SU-DHL-6 (cell line): Measurements from ENCODE around the gene CPA3.

Experiments
- H2AFZ ChIP-seq: fragments of 200-600 bp; sonication (generic); 2 replicates; pipeline ENCODE4 v1.6.1; 2014; ENCODE audit warnings: low read depth, mild to moderate bottlenecking, moderate library complexity, mixed read lengths, antibody characterized with exemption, low read length; ENCODE audit not compliant: severe bottlenecking
- H3F3A ChIP-seq: fragments of 200-600 bp; shearing (Covaris generic); 2 replicates; pipeline ENCODE4 v1.6.0; 2016; ENCODE audit warnings: antibody characterized with exemption, mild to moderate bottlenecking; ENCODE audit not compliant: insufficient read depth
- H3K27ac ChIP-seq: fragments of 200-600 bp; sonication (generic); 2 replicates; pipeline ENCODE4 v1.5.1; 2016; ENCODE audit warnings: low read depth, mild to moderate bottlenecking, low read length, moderate library complexity, mixed read lengths
- H3K27me3 ChIP-seq: fragments of 200-600 bp; sonication (generic), shearing (Covaris generic); 2 replicates; pipeline ENCODE4 v1.6.0; 2014; ENCODE audit warnings: mild to moderate bottlenecking, low read length
- H3K36me3 ChIP-seq: fragments of 200-600 bp; sonication (generic); 2 replicates; pipeline ENCODE4 v1.6.1; 2014; ENCODE audit warnings: mild to moderate bottlenecking, low read length, mixed read lengths
- H3K4me2 ChIP-seq: fragments of 300-600, 200-600 bp; shearing (Covaris generic), sonication (generic); 2 replicates; pipeline ENCODE4 v1.6.0; 2014; ENCODE audit warnings: low read length, low read depth, mild to moderate bottlenecking; ENCODE audit not compliant: poor library complexity, severe bottlenecking
- H3K4me3 ChIP-seq: fragments of 200-600 bp; sonication (generic); 2 replicates; pipeline ENCODE4 v1.5.1; 2014; ENCODE audit warnings: antibody characterized with exemption, low read length, mild to moderate bottlenecking, mixed read lengths; ENCODE audit not compliant: insufficient read depth, poor library complexity, severe bottlenecking
- H3K79me2 ChIP-seq: fragments of 200-600 bp; sonication (generic); 2 replicates; pipeline ENCODE4 v1.6.1; 2014; ENCODE audit warnings: mild to moderate bottlenecking, low read length, moderate library complexity; ENCODE audit not compliant: insufficient read depth
- H3K9ac ChIP-seq: fragments of 200-600 bp; sonication (generic); 2 replicates; pipeline ENCODE4 v1.7.0; 2014; ENCODE audit warnings: mild to moderate bottlenecking, low read length
- H3K9me2 ChIP-seq: fragments of 200-600 bp; sonication (generic); replicated peaks from 2 replicates; pipeline ENCODE4 v1.6.1; 2014; ENCODE audit warnings: low read length; ENCODE audit not compliant: insufficient read depth
- H3K9me3 ChIP-seq: fragments of 200-600 bp; sonication (generic); 2 replicates; pipeline ENCODE4 v1.6.1; 2014; ENCODE audit warnings: low read length, mixed read lengths; ENCODE audit not compliant: insufficient read depth
- H4K20me1 ChIP-seq: fragments of 200-600 bp; sonication (generic); 2 replicates; pipeline ENCODE4 v1.6.1; 2014; ENCODE audit warnings: low read depth, mild to moderate bottlenecking, antibody characterized with exemption, low read length, moderate library complexity, mixed read lengths
- EZH2phosphoT487 ChIP-seq: fragments of 200-600 bp; sonication (generic), shearing (Covaris generic); conservative IDR thresholded peaks from 2 replicates; pipeline ENCODE4 v1.6.1; 2018; ENCODE audit warnings: mild to moderate bottlenecking, antibody characterized with exemption, low read length, moderate library complexity, mixed read lengths
- TF ChIP-seq, protein P1 (sequence below): fragments of 200-600 bp; sonication (generic); IDR thresholded peaks from one replicate; pipeline ENCODE4 v1.5.1; 2017; ENCODE audit warnings: antibody characterized with exemption, mild to moderate bottlenecking, low read length, moderate library complexity; ENCODE audit not compliant: insufficient read depth, poor library complexity, severe bottlenecking

CPA3 gene

DNA sequence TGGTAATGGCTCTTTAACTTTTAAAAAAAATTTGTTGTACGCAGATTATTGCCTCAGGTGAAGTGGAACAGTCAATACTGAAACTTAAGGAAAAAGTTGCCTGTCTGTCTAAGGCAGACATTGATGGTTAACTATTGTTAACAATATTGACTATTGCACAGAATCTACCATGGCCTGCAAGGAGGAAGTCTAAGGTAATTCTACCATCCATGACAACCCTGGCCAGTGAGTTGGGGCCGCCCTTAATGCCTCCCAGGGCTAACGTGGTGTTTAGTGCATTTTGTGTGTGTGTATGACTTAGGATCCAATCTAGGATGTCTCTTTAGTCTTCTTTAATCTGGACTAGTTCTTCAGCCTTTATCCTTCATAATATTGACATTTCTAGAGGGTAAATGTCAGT, 39.6 kb upstream of the CPA3 start:
- H3K4me2 ChIP-seq = no peak overlapping the region
- TF ChIP-seq, protein P1, sequence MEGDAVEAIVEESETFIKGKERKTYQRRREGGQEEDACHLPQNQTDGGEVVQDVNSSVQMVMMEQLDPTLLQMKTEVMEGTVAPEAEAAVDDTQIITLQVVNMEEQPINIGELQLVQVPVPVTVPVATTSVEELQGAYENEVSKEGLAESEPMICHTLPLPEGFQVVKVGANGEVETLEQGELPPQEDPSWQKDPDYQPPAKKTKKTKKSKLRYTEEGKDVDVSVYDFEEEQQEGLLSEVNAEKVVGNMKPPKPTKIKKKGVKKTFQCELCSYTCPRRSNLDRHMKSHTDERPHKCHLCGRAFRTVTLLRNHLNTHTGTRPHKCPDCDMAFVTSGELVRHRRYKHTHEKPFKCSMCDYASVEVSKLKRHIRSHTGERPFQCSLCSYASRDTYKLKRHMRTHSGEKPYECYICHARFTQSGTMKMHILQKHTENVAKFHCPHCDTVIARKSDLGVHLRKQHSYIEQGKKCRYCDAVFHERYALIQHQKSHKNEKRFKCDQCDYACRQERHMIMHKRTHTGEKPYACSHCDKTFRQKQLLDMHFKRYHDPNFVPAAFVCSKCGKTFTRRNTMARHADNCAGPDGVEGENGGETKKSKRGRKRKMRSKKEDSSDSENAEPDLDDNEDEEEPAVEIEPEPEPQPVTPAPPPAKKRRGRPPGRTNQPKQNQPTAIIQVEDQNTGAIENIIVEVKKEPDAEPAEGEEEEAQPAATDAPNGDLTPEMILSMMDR = no peak
- no peak for TF ChIP-seq EZH2phosphoT487

DNA sequence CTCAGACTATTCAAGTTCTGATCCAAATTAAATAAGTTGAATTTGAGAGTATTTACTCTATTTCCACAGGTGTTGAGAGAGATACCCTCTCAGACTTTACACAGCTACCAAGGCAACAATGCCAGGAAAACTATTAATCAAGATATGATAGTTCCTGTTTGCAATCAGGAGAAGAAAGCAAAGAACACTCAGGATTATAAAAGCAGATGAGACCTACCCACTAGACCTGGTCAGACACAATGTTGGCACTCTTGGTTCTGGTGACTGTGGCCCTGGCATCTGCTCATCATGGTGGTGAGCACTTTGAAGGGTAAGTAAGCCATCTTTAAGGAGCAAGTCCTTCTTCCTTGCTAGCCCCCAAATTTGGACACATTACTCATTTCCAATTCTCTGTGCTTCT, 37.5 kb upstream of the CPA3 start, which contains the start of gene CPB1:
TSS of gene CPB1 (plus strand) at position 227 of the 400 bp plus-strand sequence. CDS start at position 240, 13 bp downstream.
- no peaks in the 10 kb centered on the region for H3K79me2 ChIP-seq
- H4K20me1 ChIP-seq = no peaks in the 10 kb centered on the region
- no peaks in the 10 kb centered on the region for H3F3A ChIP-seq
- H3K27me3 ChIP-seq = no peaks in the 10 kb centered on the region
- no peaks in the 10 kb centered on the region for H3K36me3 ChIP-seq
- no peaks in the 10 kb centered on the region for H3K9me2 ChIP-seq
- H3K9ac ChIP-seq = no peak within 1 kb of the TSS
- no peak within 1 kb of the TSS for H3K27ac ChIP-seq
- TF ChIP-seq EZH2phosphoT487 = no peak
- TF ChIP-seq, protein P1 = no peak
- no peaks in the 10 kb centered on the region for H3K9me3 ChIP-seq
- H3K4me3 ChIP-seq = no peak within 1 kb of the TSS
- no peak within 1 kb of the TSS for H2AFZ ChIP-seq
- no peak within 1 kb of the TSS for H3K4me2 ChIP-seq

More for the DNA sequence above, 39.6 kb upstream of the CPA3 start:
- H3K27me3 ChIP-seq = no peaks in the 10 kb centered on the region
- H4K20me1 ChIP-seq = no peaks in the 10 kb centered on the region
- H3K9ac ChIP-seq = no peak overlapping the region
- no peak overlapping the region for H3K27ac ChIP-seq
- no peak overlapping the region for H3K4me3 ChIP-seq
- H3F3A ChIP-seq = no peaks in the 10 kb centered on the region
- no peaks in the 10 kb centered on the region for H3K79me2 ChIP-seq
- H3K9me3 ChIP-seq = no peaks in the 10 kb centered on the region
- no peaks in the 10 kb centered on the region for H3K9me2 ChIP-seq
- no peak overlapping the region for H2AFZ ChIP-seq
- H3K36me3 ChIP-seq = no peaks in the 10 kb centered on the region

DNA sequence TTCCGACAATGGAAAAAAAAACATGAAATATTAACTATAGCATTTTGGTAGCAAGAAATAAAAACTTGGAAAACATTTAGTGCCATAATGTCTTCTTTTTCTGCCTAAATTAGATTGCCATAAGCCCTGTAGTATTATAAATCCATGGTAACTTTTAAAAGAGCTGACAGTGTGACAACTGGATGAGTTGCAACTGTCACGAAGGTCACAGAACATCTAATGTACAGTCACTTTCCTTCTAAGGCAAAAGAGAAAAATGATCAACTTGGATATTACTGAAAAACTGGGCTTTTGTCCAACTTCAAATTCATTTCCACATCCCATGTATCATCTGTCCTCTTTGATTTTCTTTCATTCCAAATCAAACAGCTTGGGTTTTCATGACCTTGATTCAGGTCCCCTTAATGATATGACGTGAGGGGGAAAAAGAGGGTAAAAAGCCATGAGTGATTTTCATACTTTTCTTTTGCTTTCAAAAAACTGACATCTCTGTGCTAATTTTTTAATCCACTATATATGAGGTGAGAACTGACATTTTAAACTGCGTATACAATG, 36.9 kb upstream of the CPA3 start:
- Histone ChIP-seq H3K4me3 (no peak overlapping the region), H3K9me2 (no peaks in the 10 kb centered on the region), H3K4me2 (no peak overlapping the region), H3K9ac (no peak overlapping the region), H3K79me2 (no peaks in the 10 kb centered on the region), H3K9me3 (no peaks in the 10 kb centered on the region), H3K36me3 (no peaks in the 10 kb centered on the region), H3K27ac (no peak overlapping the region), H3K27me3 (no peaks in the 10 kb centered on the region), H3F3A (no peaks in the 10 kb centered on the region), H2AFZ (no peak overlapping the region), H4K20me1 (no peaks in the 10 kb centered on the region)
- no peak for TF ChIP-seq EZH2phosphoT487
- TF ChIP-seq, protein P1 = no peak
